ENCODE results near the gene MYO3B. TPM values are rescaled to one million over a fixed set of nuclear protein-coding genes. Genes with fewer than 3 reads are reported as not detected.

The MYO3B gene
- total RNA-seq, 4 donors from 2014 or later: 6.0 to 7.4 (median 7.2) TPM

DNA sequence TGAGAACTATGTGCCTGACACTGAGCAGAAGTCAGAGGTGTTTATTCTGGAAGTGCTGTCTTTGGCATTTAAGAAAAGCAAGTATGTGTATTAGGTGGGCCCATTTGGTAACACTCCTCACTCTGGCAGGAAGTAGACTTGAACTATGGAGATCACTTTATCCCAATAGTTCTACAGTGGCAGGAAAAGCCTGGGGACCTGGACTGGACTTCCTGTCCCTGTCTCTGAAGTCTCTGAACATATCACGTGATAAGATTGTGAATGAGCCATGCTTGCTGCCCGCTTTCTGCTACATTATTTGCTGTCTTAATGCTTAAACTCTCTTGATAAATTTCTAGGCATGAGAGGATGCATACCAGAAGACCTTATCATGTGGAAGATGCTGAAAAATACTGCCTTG, 203.7 kb downstream of the MYO3B start:
- DNase-seq: no peak
- TF ChIP-seq POLR2A (IDR thresholded peaks at IDR 0.05) (no peak), CTCF (IDR thresholded peaks at IDR 0.05) (no peak)
- no peaks in the 10 kb centered on the region for H3K9me3 ChIP-seq
- H3K36me3 ChIP-seq: no peaks in the 10 kb centered on the region
- WGBS, 2 donors: 83 to 87% methylated on average over 2 of the region's 2 CpGs
- H3K27me3 ChIP-seq: no peaks in the 10 kb centered on the region
- intact Hi-C loops (cut with DNase I): no loop called here
- H3K27ac ChIP-seq: no peak overlapping the region
- no peak overlapping the region for H3K4me3 ChIP-seq (replicated peaks in 1 of 3)
- H3K4me1 ChIP-seq: no peaks in the 10 kb centered on the region

DNA sequence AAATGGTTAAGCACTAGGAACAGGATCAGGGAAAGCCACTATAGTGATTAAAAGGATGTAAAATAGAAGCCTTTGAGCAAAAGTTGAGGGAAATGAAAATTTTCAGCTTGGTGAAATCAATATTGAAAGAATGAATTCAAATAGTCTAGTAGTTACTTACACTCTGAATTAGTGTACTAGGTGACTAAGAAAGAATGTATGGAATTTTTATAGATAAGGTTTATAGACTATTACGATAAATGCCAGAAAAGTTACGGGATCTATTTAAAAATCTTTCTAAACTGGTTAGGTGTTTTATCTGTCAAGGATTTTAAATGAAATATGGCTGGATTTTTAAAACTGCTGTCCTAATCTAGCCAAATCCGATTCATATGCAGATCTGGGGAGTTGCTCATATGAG, 208.6 kb downstream of the MYO3B start:
- 85 to 90% methylated on average over 3 of the region's 3 CpGs for WGBS, 2 donors
- no peak overlapping the region for H3K27ac ChIP-seq
- H3K36me3 ChIP-seq: no peaks in the 10 kb centered on the region
- no peak for DNase-seq
- H3K4me1 ChIP-seq: no peaks in the 10 kb centered on the region
- H3K27me3 ChIP-seq: no peaks in the 10 kb centered on the region
- H3K9me3 ChIP-seq: no peaks in the 10 kb centered on the region
- TF ChIP-seq CTCF (IDR thresholded peaks at IDR 0.05): no peak
- intact Hi-C loops (cut with DNase I): no loop called here
- no peak overlapping the region for H3K4me3 ChIP-seq (replicated peaks in 1 of 3)

GRCh38 chr2:170391018-170391417, 213.1 kb downstream of the MYO3B start:
- no peak for DNase-seq
- Histone ChIP-seq H3K9me3 (no peaks in the 10 kb centered on the region), H3K36me3 (no peaks in the 10 kb centered on the region), H3K27me3 (no peaks in the 10 kb centered on the region), H3K4me1 (no peaks in the 10 kb centered on the region), H3K27ac (no peak overlapping the region), H3K4me3 (replicated peaks in 1 of 3) (no peak overlapping the region)
- WGBS, 2 donors: 73 to 82% methylated on average over 2 of the region's 2 CpGs
- intact Hi-C loops (cut with DNase I): no loop called here
- TF ChIP-seq POLR2A (IDR thresholded peaks at IDR 0.05): no peak
- no peak for TF ChIP-seq CTCF (IDR thresholded peaks at IDR 0.05)

DNA sequence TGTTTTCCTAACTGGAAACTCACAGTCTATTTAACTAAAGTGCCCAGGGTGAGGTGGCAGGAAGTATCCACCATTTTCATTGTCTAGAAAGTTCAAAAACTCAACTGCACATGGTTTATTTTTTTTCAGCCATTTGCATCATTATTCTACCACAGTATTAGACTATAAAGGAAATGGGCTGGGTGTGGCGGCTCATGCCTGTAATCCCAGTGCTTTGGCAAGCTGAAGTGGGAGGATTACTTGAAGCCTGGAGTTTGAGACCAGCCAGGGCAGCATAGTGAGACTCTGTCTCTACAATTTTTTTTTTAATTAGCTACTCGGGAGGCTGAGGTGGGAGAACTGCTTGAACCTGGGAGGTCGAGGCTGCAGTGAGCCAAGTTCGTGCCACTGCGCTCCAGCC, 213.8 kb downstream of the MYO3B start:
- TF ChIP-seq POLR2A (IDR thresholded peaks at IDR 0.05) (no peak), CTCF (IDR thresholded peaks at IDR 0.05) (no peak)
- intact Hi-C loops (cut with DNase I): no loop called here
- Histone ChIP-seq H3K4me3 (replicated peaks in 1 of 3) (no peak overlapping the region), H3K36me3 (no peaks in the 10 kb centered on the region), H3K9me3 (no peaks in the 10 kb centered on the region), H3K4me1 (no peaks in the 10 kb centered on the region), H3K27ac (no peak overlapping the region), H3K27me3 (no peaks in the 10 kb centered on the region)
- 96 to 97% methylated on average over 5 of the region's 5 CpGs for WGBS, 2 donors
- no peak for DNase-seq

GRCh38 chr2:170393861-170394498, 216.0 kb downstream of the MYO3B start:
- Histone ChIP-seq H3K36me3 (no peaks in the 10 kb centered on the region), H3K4me1 (no peaks in the 10 kb centered on the region), H3K4me3 (replicated peaks in 1 of 3) (no peak overlapping the region), H3K27ac (no peak overlapping the region), H3K9me3 (no peaks in the 10 kb centered on the region), H3K27me3 (no peaks in the 10 kb centered on the region)
- intact Hi-C loops (cut with DNase I): no loop called here
- no peak for TF ChIP-seq CTCF (IDR thresholded peaks at IDR 0.05)
- no peak for DNase-seq
- WGBS, 2 donors: 68 to 71% methylated on average over 2 of the region's 2 CpGs
